Measurements from ENCODE around the gene SLC6A5.

The SLC6A5 gene

GRCh38 chr11:20668844-20669819, 69.7 kb downstream of the SLC6A5 start, which contains the start of gene NELL1:
NELL1 (plus strand) TSS chr11:20669586.
- H3K4me3 ChIP-seq (ENCODE audit: low read length): no peak within 1 kb of the TSS
- no peak for DNase-seq (ENCODE audit: low read depth)
- TF ChIP-seq, protein P1, sequence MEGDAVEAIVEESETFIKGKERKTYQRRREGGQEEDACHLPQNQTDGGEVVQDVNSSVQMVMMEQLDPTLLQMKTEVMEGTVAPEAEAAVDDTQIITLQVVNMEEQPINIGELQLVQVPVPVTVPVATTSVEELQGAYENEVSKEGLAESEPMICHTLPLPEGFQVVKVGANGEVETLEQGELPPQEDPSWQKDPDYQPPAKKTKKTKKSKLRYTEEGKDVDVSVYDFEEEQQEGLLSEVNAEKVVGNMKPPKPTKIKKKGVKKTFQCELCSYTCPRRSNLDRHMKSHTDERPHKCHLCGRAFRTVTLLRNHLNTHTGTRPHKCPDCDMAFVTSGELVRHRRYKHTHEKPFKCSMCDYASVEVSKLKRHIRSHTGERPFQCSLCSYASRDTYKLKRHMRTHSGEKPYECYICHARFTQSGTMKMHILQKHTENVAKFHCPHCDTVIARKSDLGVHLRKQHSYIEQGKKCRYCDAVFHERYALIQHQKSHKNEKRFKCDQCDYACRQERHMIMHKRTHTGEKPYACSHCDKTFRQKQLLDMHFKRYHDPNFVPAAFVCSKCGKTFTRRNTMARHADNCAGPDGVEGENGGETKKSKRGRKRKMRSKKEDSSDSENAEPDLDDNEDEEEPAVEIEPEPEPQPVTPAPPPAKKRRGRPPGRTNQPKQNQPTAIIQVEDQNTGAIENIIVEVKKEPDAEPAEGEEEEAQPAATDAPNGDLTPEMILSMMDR (conservative IDR thresholded peaks at IDR 0.05; ENCODE audit: low read length): no peak

GRCh38 chr11:20669820-20670684, 70.6 kb downstream of the SLC6A5 start:
- TF ChIP-seq, protein P1 (conservative IDR thresholded peaks at IDR 0.05; ENCODE audit: low read length): no peak
- no peak for DNase-seq (ENCODE audit: low read depth)
- H3K4me3 ChIP-seq (ENCODE audit: low read length): no peak overlapping the region

DNA sequence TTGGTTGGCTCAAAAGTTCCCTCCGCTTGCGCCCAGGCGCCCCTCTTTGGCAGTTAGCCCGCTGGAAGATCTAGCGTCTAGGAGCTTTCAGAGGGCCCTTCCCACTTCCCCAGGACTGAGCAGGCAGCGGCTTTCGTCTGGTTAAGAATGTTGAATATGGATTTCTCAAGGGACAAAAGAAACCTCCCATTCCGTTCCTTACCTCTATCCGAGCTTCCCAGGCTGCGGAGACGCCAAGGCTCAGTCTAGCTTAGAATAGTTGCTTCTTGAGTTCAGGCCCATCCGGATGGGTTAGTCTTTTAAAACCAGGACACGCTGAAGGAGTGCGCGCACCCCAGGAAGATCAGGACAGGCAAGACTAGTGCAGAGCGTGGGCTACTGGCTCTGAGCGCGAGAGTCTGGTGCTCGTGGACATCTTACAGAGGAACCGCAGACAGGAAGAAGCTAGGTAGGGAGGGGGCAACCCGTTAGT, 71.6 kb downstream of the SLC6A5 start:
- H3K4me3 ChIP-seq (ENCODE audit: low read length): no peak overlapping the region
- DNase-seq (ENCODE audit: low read depth): no peak
- TF ChIP-seq, protein P1 (conservative IDR thresholded peaks at IDR 0.05; ENCODE audit: low read length): no peak

DNA sequence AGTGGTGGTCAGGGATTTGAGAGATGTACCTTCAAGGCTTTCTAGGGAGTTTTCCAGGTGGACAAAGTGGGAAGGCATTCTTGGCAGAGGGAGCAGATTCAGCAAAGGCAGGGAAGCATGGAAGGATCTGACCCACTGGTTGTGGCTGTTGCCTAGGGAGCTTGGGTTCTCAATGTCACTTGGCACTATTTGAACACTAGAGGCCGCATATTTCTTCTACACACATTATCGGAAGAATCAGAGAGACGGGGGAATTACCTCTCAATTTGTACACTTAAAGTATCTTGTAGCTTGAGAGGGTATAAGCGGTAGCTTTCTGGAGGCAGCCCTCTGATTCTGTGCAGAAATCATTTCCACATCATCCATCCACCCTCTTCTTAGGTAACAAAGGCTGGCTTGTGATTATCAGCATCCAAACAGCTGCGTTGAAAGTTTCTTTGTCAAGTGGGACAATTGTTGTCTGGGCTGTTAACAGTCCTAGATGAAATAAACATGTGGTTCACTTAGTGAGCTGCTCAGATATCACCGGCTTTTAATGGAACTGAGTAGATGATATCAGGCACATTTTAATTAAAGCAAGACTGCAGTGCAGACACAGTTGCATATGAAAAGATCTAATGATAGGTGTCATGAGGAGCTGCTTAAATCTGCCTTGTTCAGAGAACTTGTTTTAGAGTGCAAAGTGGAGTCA, 72.6 kb downstream of the SLC6A5 start:
- TF ChIP-seq, protein P1 (conservative IDR thresholded peaks at IDR 0.05; ENCODE audit: low read length): no peak; the same call in 1 of the 2 replicates
- no peak overlapping the region for H3K4me3 ChIP-seq (ENCODE audit: low read length)
- DNase-seq (ENCODE audit: low read depth): no peak

DNA sequence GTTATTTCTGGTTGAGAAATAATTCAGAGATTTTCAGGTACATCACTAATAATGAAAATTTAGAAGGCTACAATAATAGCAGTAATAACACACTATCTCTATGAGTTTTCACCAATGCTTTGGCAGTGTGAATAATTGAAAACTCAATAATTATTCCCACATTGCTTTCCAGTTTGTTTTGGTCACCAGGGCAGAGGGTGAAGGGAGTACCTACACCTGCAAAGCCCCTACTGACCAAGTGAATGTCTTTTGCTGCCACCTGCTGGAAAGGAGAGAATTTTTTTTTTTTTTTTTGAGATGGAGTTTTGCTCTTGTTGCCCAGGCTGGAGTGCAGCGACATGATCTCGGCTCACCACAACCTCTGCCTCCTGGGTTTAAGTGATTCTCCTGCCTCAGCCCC, 73.2 kb downstream of the SLC6A5 start:
- no peak for DNase-seq (ENCODE audit: low read depth)
- no peak overlapping the region for H3K4me3 ChIP-seq (ENCODE audit: low read length)

DNA sequence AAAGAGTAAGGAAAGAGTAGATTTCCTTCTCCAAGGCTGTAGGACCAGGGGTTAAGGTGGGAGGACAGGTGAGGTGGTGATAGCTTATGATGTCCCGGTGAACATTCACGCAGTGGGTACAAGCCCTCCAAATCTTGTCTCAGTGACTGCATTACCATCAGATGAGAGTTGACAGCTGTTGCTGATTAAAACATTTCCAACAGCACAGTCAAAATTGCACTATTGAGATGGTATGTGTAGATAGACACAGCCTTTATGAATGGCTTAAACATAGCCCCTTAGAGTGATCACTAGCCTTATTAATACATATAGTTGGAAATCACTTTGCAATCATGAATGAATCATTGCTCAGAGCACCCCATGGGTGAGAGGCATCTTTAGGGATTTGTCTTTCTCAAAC, 77.2 kb downstream of the SLC6A5 start:
- H3K4me3 ChIP-seq (ENCODE audit: low read length): no peak overlapping the region
- DNase-seq (ENCODE audit: low read depth): no peak
- TF ChIP-seq, protein P1 (conservative IDR thresholded peaks at IDR 0.05; ENCODE audit: low read length): no peak

More for the DNA sequence above, 73.2 kb downstream of the SLC6A5 start:
- TF ChIP-seq, protein P1 (conservative IDR thresholded peaks at IDR 0.05; ENCODE audit: low read length): peak; percentile 43

Data from AG10803 (cell line).